T-helper 2 cell treated with Interferon-gamma antibody and Interleukin-4, amounts not matched to agents 5 μg/mL and 100 μg/mL, for 36 hours (primary cell): Measurements from ENCODE around the gene LIPE.

Source experiments
- DNase-seq: peaks from one replicate; pipeline ENCODE4 v3.0.0; 2021; ENCODE audit warnings: low spot score
- H3K27ac Mint-ChIP-seq: one replicate; pipeline ENCODE4 v1.8.0; 2021; ENCODE audit warnings: mild to moderate bottlenecking, mixed read lengths
- H3K27me3 Mint-ChIP-seq: one replicate; pipeline ENCODE4 v1.8.0; 2021; ENCODE audit warnings: low read depth, mixed read lengths
- H3K36me3 Mint-ChIP-seq: one replicate; pipeline ENCODE4 v1.8.0; 2021; ENCODE audit warnings: low read depth, mixed read lengths
- H3K4me1 Mint-ChIP-seq: one replicate; pipeline ENCODE4 v1.8.0; 2021; ENCODE audit warnings: low read depth, mixed read lengths
- H3K4me3 Mint-ChIP-seq: one replicate; pipeline ENCODE4 v1.8.0; 2022; ENCODE audit warnings: mild to moderate bottlenecking, moderate library complexity, mixed read lengths
- H3K9me3 Mint-ChIP-seq: one replicate; pipeline ENCODE4 v1.8.0; 2021; ENCODE audit warnings: mixed read lengths

Gene LIPE

GRCh38 chr19:42412661-42413076 is 14.5 kb downstream of the LIPE start:
- H3K27me3 Mint-ChIP-seq = no peaks in the 10 kb centered on the region
- H3K36me3 Mint-ChIP-seq = peaks cover 9% of the 10 kb centered on the region
- H3K27ac Mint-ChIP-seq = no peak overlapping the region
- no peaks in the 10 kb centered on the region for H3K4me1 Mint-ChIP-seq
- no peak for DNase-seq
- H3K9me3 Mint-ChIP-seq = no peaks in the 10 kb centered on the region
- H3K4me3 Mint-ChIP-seq = no peak overlapping the region

- H3K27ac Mint-ChIP-seq = no peak overlapping the region
- DNase-seq = no peak
- H3K9me3 Mint-ChIP-seq = no peaks in the 10 kb centered on the region
- H3K27me3 Mint-ChIP-seq = no peaks in the 10 kb centered on the region
- H3K36me3 Mint-ChIP-seq = peaks cover 9% of the 10 kb centered on the region
- H3K4me3 Mint-ChIP-seq = no peak overlapping the region
- no peaks in the 10 kb centered on the region for H3K4me1 Mint-ChIP-seq
These were observed 15.0 kb downstream of the LIPE start for GRCh38 chr19:42412227-42412626.

GRCh38 chr19:42411581-42412178 is 15.5 kb downstream of the LIPE start:
- no peak overlapping the region for H3K27ac Mint-ChIP-seq

GRCh38 chr19:42410371-42410770 is 16.8 kb downstream of the LIPE start:
- Mint-ChIP-seq H3K9me3 (no peaks in the 10 kb centered on the region), H3K4me1 (no peaks in the 10 kb centered on the region), H3K27ac (no peak overlapping the region), H3K4me3 (no peak overlapping the region), H3K27me3 (no peaks in the 10 kb centered on the region), H3K36me3 (peaks cover 16% of the 10 kb centered on the region)
- DNase-seq = no peak

More at GRCh38 chr19:42411581-42412178, 15.5 kb downstream of the LIPE start:
- Mint-ChIP-seq H3K36me3 (peaks cover 12% of the 10 kb centered on the region), H3K4me1 (no peaks in the 10 kb centered on the region), H3K27me3 (no peaks in the 10 kb centered on the region), H3K9me3 (no peaks in the 10 kb centered on the region), H3K4me3 (no peak overlapping the region)
- DNase-seq = no peak

- Mint-ChIP-seq H3K27ac (no peak overlapping the region), H3K4me1 (no peaks in the 10 kb centered on the region)
These were observed 17.7 kb downstream of the LIPE start for GRCh38 chr19:42409477-42409876.

GRCh38 chr19:42407816-42408175 is 19.4 kb downstream of the LIPE start:
- Mint-ChIP-seq H3K4me3 (no peak overlapping the region), H3K36me3 (peaks cover 20% of the 10 kb centered on the region), H3K27me3 (no peaks in the 10 kb centered on the region), H3K4me1 (no peaks in the 10 kb centered on the region), H3K9me3 (no peaks in the 10 kb centered on the region), H3K27ac (no peak overlapping the region)
- DNase-seq = no peak

More at GRCh38 chr19:42409477-42409876, 17.7 kb downstream of the LIPE start:
- Mint-ChIP-seq H3K9me3 (no peaks in the 10 kb centered on the region), H3K4me3 (no peak overlapping the region), H3K27me3 (no peaks in the 10 kb centered on the region), H3K36me3 (peaks cover 17% of the 10 kb centered on the region)
- DNase-seq = no peak

- DNase-seq = no peak
- peaks cover 22% of the 10 kb centered on the region for H3K36me3 Mint-ChIP-seq
- H3K9me3 Mint-ChIP-seq = no peaks in the 10 kb centered on the region
- H3K27ac Mint-ChIP-seq = no peak overlapping the region
- H3K4me3 Mint-ChIP-seq = no peak overlapping the region
- no peaks in the 10 kb centered on the region for H3K27me3 Mint-ChIP-seq
- no peaks in the 10 kb centered on the region for H3K4me1 Mint-ChIP-seq
These were observed 19.9 kb downstream of the LIPE start for GRCh38 chr19:42407085-42407815.

GRCh38 chr19:42406111-42406510 is 21.1 kb downstream of the LIPE start:
- Mint-ChIP-seq H3K27me3 (no peaks in the 10 kb centered on the region), H3K4me3 (no peak overlapping the region), H3K9me3 (no peaks in the 10 kb centered on the region), H3K36me3 (peaks cover 22% of the 10 kb centered on the region), H3K4me1 (peaks cover 6% of the 10 kb centered on the region), H3K27ac (no peak overlapping the region)
- DNase-seq = no peak

- peaks cover 22% of the 10 kb centered on the region for H3K36me3 Mint-ChIP-seq
- no peak overlapping the region for H3K27ac Mint-ChIP-seq
- no peak overlapping the region for H3K4me3 Mint-ChIP-seq
- peaks cover 18% of the 10 kb centered on the region for H3K4me1 Mint-ChIP-seq
- H3K9me3 Mint-ChIP-seq = no peaks in the 10 kb centered on the region
- no peak for DNase-seq
- H3K27me3 Mint-ChIP-seq = no peaks in the 10 kb centered on the region
These were observed 23.6 kb downstream of the LIPE start for GRCh38 chr19:42403586-42403985.

- H3K4me1 Mint-ChIP-seq = peaks cover 23% of the 10 kb centered on the region
- H3K9me3 Mint-ChIP-seq = no peaks in the 10 kb centered on the region
- H3K36me3 Mint-ChIP-seq = peaks cover 18% of the 10 kb centered on the region
- no peaks in the 10 kb centered on the region for H3K27me3 Mint-ChIP-seq
- DNase-seq = no peak
- H3K4me3 Mint-ChIP-seq = peak overlapping the region; percentile 67
- peak overlapping the region; percentile 36 for H3K27ac Mint-ChIP-seq
These were observed 24.6 kb downstream of the LIPE start for GRCh38 chr19:42402376-42403116.

GRCh38 chr19:42401365-42402303 is 25.6 kb downstream of the LIPE start:
- Mint-ChIP-seq H3K4me1 (peaks cover 28% of the 10 kb centered on the region), H3K27me3 (no peaks in the 10 kb centered on the region), H3K4me3 (peak overlapping the region; percentile 67), H3K9me3 (no peaks in the 10 kb centered on the region), H3K27ac (peak overlapping the region; percentile 55), H3K36me3 (peaks cover 14% of the 10 kb centered on the region)
- peak; percentile 53 for DNase-seq

GRCh38 chr19:42400404-42400803 is 26.8 kb downstream of the LIPE start:
- Mint-ChIP-seq H3K27ac (peak overlapping the region; percentile 49), H3K4me1 (peaks cover 36% of the 10 kb centered on the region), H3K27me3 (no peaks in the 10 kb centered on the region), H3K36me3 (peaks cover 11% of the 10 kb centered on the region), H3K4me3 (peak overlapping the region; percentile 67), H3K9me3 (no peaks in the 10 kb centered on the region)
- no peak for DNase-seq

- DNase-seq = no peak
- peak overlapping the region; percentile 86 for H3K4me3 Mint-ChIP-seq
- H3K27ac Mint-ChIP-seq = peak overlapping the region; percentile 90
- no peaks in the 10 kb centered on the region for H3K27me3 Mint-ChIP-seq
- peaks cover 1% of the 10 kb centered on the region for H3K36me3 Mint-ChIP-seq
- H3K4me1 Mint-ChIP-seq = peaks cover 36% of the 10 kb centered on the region
- no peaks in the 10 kb centered on the region for H3K9me3 Mint-ChIP-seq
These were observed 29.7 kb downstream of the LIPE start for GRCh38 chr19:42397263-42398166.
